HEK293T (cell line): Measurements from ENCODE around the gene NPDC1.

Experiments
- CTCF ChIA-PET: fragments of 350-600 bp; formaldehyde crosslinking; extraction: SDS; loops from one replicate; lab custom pipeline; 2021; ENCODE audit warnings: antibody characterized with exemption, inconsistent platforms; lab: Yijun Ruan, JAX
- POLR2A ChIA-PET: fragments of 350-600 bp; formaldehyde crosslinking; extraction: SDS; loops from one replicate; lab custom pipeline; 2020; ENCODE audit warnings: antibody characterized with exemption, inconsistent platforms; lab: Yijun Ruan, JAX
- DNase-seq: peaks from one replicate; pipeline ENCODE4 v3.0.0; 2012; ENCODE audit warnings: mixed read lengths; ENCODE audit errors: extremely low spot score
- ARNT ChIP-seq: fragments of 450-650 bp; IDR thresholded peaks from 2 replicates; pipeline ENCODE4 v1.6.1; 2017; ENCODE audit warnings: mild to moderate bottlenecking
- BHLHE40 ChIP-seq: fragments of 450-650 bp; IDR thresholded peaks from 2 replicates; pipeline ENCODE4 v1.6.1; 2016; ENCODE audit warnings: mild to moderate bottlenecking, moderate library complexity, borderline replicate concordance
- CTBP1 ChIP-seq: fragments of 450-650 bp; IDR thresholded peaks from 2 replicates; pipeline ENCODE4 v1.6.1; 2016; ENCODE audit warnings: borderline replicate concordance
- ELF4 ChIP-seq: fragments of 450-650 bp; IDR thresholded peaks from 2 replicates; pipeline ENCODE4 v1.6.1; 2017; ENCODE audit warnings: antibody characterized with exemption
- FOXA1 ChIP-seq: fragments of 450-650 bp; IDR thresholded peaks from 2 replicates; pipeline ENCODE4 v1.6.1; 2016; ENCODE audit warnings: mild to moderate bottlenecking
- FOXK2 ChIP-seq: fragments of 450-650 bp; IDR thresholded peaks from 2 replicates; pipeline ENCODE4 v1.6.1; 2016; ENCODE audit warnings: mild to moderate bottlenecking
- FOXM1 ChIP-seq: fragments of 450-650 bp; IDR thresholded peaks from 2 replicates; pipeline ENCODE4 v1.6.1; 2017; ENCODE audit warnings: mild to moderate bottlenecking, borderline replicate concordance
- HDGF ChIP-seq: fragments of 450-650 bp; IDR thresholded peaks from 2 replicates; pipeline ENCODE4 v1.6.1; 2017; ENCODE audit warnings: antibody characterized with exemption, borderline replicate concordance
- L3MBTL2 ChIP-seq: fragments of 450-650 bp; conservative IDR thresholded peaks from 2 replicates; pipeline ENCODE4 v1.6.1; 2016; ENCODE audit warnings: mild to moderate bottlenecking
- LEF1 ChIP-seq: fragments of 450-650 bp; IDR thresholded peaks from 2 replicates; pipeline ENCODE4 v1.6.1; 2017; ENCODE audit warnings: mild to moderate bottlenecking, borderline replicate concordance
- NFRKB ChIP-seq: fragments of 450-650 bp; IDR thresholded peaks from 2 replicates; pipeline ENCODE4 v1.6.1; 2016; ENCODE audit warnings: mild to moderate bottlenecking, moderate library complexity
- SP1 ChIP-seq: fragments of 450-650 bp; IDR thresholded peaks from 2 replicates; pipeline ENCODE4 v1.6.1; 2017
- SUZ12 ChIP-seq: fragments of 450-650 bp; IDR thresholded peaks from 2 replicates; pipeline ENCODE4 v1.6.1; 2016; ENCODE audit warnings: mild to moderate bottlenecking
- TARDBP ChIP-seq: fragments of 450-650 bp; IDR thresholded peaks from 2 replicates; pipeline ENCODE4 v1.6.1; 2016
- ZNF384 ChIP-seq: fragments of 450-650 bp; IDR thresholded peaks from 2 replicates; pipeline ENCODE4 v1.6.1; 2016
- TF ChIP-seq, protein P1 (sequence below): fragments of 450-650 bp; IDR thresholded peaks from 2 replicates; pipeline ENCODE4 v1.6.1; 2016

NPDC1 gene

DNA sequence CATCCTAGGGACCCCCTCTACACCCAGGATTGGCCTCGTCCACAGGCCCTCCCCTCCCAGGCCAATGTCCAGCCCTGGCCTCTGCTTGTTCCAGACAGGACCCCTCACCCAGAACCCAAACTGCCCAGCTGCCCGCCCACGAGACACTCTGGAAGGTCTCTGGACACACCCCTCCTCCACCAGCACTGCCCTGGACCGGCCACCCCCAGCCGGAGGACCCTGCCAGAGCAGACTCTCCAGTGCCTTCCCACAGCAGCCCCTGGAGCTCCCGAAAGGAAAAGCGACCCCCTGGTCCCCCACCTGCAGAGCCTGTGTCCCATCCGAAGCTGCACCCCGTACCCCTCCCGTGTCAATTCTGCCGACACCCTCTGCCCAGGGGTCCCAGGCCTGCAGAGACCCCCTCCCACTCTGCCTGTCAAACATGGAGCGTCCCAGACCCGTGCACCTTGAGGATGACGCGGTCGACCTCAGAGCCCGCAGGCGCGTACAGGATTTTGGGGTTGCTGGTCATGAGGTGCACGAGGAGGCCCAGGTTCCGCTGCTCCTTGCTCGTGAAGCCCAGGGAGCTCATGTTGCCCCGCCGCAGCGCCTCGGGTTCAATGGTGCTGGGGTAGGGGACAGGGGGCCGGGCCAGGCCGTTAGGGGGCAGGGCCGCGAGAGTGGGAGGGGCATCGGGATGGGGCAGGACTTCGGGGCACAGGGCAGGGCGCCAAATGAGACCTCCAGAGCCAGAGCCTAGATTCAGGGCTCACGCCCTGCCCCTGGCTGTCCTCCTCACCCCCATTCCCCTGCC lies 25.9 kb downstream of the NPDC1 start:
- no peak for DNase-seq
- TF ChIP-seq NFRKB, result no peak
- TF ChIP-seq ELF4, result no peak
- TF ChIP-seq FOXK2, result no peak
- no peak for TF ChIP-seq LEF1
- TF ChIP-seq ZNF384, result no peak
- no peak for TF ChIP-seq CTBP1
- TF ChIP-seq HDGF, result no peak
- TF ChIP-seq SUZ12, result no peak
- no peak for TF ChIP-seq TARDBP
- TF ChIP-seq, protein P1, sequence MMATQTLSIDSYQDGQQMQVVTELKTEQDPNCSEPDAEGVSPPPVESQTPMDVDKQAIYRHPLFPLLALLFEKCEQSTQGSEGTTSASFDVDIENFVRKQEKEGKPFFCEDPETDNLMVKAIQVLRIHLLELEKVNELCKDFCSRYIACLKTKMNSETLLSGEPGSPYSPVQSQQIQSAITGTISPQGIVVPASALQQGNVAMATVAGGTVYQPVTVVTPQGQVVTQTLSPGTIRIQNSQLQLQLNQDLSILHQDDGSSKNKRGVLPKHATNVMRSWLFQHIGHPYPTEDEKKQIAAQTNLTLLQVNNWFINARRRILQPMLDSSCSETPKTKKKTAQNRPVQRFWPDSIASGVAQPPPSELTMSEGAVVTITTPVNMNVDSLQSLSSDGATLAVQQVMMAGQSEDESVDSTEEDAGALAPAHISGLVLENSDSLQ, result no peak
- TF ChIP-seq BHLHE40, result no peak
- TF ChIP-seq ARNT, result no peak
- TF ChIP-seq FOXA1, result no peak
- no peak for TF ChIP-seq SP1
- ChIA-PET CTCF (interaction anchor here (0.8 to 1.8 kb wide), 2 partner anchors 9 to 15 kb away, joined by 3 to 6 read pairs; no protein-coding TSS in a partner anchor), POLR2A (interaction anchor here (1.2 kb wide), 1 partner anchor 66 kb away, joined by 3 read pairs; the partner anchor contains the start of gene MAN1B1)

DNA sequence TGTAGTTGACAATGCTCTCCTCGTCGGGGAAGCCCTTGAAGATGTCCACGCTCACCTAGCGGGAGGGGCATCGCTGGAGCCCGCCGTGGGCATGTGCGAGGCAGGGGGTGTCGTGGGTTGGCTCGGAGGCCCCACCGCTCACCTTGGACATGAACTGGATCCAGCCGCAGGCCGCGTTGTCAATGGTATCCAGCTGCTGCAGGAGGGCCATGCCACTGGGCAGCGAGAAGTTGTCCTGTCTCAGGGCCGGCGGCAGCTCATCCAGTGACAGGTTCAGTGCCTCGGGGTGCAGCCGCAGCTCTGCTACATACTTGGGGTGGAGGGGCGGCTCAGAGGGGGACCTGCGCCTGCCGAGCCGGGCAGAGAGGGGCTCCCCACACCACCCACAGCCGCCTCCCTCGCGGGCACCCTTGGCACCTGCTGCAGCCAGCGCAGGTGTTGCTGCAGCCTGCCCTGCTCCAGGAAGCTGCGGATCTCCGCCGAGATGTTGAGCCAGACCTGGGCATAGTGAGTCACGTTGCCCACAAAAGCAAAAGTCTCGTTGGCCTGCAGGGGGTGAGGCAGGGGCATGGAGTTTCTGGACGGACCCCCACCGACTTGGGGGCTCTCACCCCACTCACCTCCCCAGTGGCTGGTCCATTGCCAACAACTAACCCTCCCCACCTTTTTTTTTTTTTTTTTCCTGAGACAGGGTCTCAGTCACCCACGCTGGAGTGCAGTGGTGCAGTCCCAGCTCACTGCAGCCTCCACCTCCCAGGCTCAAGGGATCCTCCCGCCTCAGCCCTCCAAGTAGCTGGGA lies 27.0 kb downstream of the NPDC1 start:
- CTCF ChIA-PET, result interaction anchor here (1.8 kb wide), 1 partner anchor 10 kb away, joined by 7 read pairs; no protein-coding TSS in a partner anchor
- POLR2A ChIA-PET, result no interaction called here
- DNase-seq, result no peak
- TF ChIP-seq BHLHE40 (no peak), L3MBTL2 (no peak), FOXK2 (no peak), TARDBP (no peak), ARNT (no peak), ZNF384 (no peak), FOXM1 (no peak), SP1 (no peak), FOXA1 (no peak), LEF1 (no peak), NFRKB (no peak), ELF4 (no peak), CTBP1 (no peak), SUZ12 (no peak)
- TF ChIP-seq, protein P1, result no peak

DNA sequence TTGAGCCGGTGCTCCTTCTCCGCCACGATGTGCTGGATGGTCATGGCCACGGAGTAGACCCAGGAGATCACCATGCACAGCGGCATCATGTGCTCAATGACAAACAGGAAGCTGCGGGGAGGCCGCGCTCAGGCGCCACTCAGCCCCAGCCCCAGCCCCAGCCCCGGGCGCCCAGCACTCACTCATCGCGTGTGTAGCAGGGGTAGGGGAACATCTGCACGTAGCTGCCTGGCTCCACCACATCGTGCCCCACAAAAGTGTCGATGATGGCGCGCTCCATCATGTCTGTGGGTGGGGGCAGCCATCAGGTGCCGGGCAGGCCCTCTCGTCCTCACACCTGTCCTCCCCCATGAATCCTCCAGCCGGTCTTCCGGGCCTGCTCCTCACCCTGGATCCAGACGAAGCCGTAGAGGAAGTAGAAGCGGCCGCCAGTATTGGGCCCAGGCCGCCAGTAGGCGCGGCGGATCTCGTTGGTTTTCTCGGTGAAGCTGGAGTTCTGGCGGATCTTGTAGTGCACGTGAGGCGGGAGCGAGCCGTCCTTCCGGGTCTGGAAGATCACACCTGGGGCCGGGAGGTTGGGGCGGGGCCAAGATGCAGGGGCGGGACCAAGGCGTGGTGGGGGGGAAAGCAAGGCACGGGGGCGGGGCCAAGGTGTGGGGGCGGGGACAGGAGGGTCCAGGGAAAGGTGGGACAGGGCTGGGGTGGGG lies 28.0 kb downstream of the NPDC1 start:
- ChIA-PET POLR2A (no interaction called here), CTCF (interaction anchor here (1.8 kb wide), 1 partner anchor 11 kb away, joined by 7 read pairs; no protein-coding TSS in a partner anchor)
- TF ChIP-seq BHLHE40 (no peak), FOXK2 (no peak), L3MBTL2 (no peak), FOXA1 (no peak)
- DNase-seq, result no peak

DNA sequence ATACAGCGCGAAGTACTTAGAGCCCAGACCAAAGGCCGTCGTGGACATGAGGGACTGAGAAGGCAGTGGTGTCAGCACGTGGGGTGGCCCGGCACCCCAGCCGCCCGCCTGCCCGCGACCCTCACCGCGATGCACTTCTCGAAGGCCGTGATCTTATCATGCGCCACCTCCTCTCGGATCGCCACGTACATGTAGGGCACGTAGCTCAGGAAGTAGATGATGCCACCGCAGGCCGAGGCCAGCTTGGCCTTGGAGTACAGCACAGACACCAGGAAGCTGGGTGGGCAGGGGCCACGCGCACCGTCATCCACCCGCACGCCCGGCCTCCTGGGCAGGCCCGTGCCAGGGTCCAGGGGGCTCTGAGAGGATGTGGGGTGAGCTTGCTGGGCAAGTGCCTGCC lies 28.9 kb downstream of the NPDC1 start:
- TF ChIP-seq FOXA1 (no peak), ARNT (no peak), FOXK2 (no peak), ZNF384 (no peak), TARDBP (no peak), BHLHE40 (no peak), CTBP1 (no peak), ELF4 (no peak), SUZ12 (no peak), HDGF (no peak), LEF1 (no peak), FOXM1 (no peak), L3MBTL2 (no peak), SP1 (no peak), NFRKB (no peak)
- TF ChIP-seq, protein P1, result no peak
- ChIA-PET POLR2A (no interaction called here), CTCF (no interaction called here)
- DNase-seq, result no peak

DNA sequence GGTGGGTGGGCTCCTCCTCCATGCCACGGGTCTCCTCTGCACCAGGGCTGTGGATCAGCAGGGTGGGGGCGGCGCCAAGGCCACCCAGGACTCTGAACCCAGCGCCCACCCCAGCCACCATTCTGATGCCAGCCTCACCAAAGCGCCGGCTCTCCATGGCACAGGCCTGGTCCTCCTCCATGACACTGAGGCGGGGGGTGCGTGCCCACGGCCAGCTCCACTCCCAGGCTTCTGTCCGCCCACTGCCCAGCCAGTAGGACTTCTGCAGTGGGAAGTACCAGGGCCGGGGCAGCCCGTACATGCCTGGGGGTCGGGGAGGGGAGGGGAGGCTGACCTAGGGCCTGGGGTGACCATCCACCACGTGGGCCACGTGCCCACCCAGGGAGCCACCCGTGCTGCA lies 29.5 kb downstream of the NPDC1 start:
- no peak for DNase-seq
- no peak for TF ChIP-seq SP1
- TF ChIP-seq HDGF, result no peak
- TF ChIP-seq FOXK2, result no peak
- TF ChIP-seq ARNT, result no peak
- no peak for TF ChIP-seq LEF1
- TF ChIP-seq FOXM1, result no peak
- POLR2A ChIA-PET, result no interaction called here
- CTCF ChIA-PET, result no interaction called here
